Suprapubic skin (tissue), 3 donors: ENCODE measurements around the gene SDHB.

Experiments used
- CTCF ChIP-seq, 2 donors: fragments of 200-600 bp in 1 of 2; fragments of 450-650 bp in 1 of 2; sonication (generic) in 1 of 2; IDR thresholded peaks; one replicate each; pipeline ENCODE4 v1.5.1; 2016 to 2019; ENCODE audit warnings: antibody characterized with exemption in 2 of 2, mild to moderate bottlenecking in 1 of 2, moderate library complexity in 1 of 2
- EP300 ChIP-seq: sonication (generic); formaldehyde crosslinking; IDR thresholded peaks from one replicate; pipeline ENCODE4 v1.6.1; 2017; ENCODE audit warnings: antibody characterized with exemption

DNA sequence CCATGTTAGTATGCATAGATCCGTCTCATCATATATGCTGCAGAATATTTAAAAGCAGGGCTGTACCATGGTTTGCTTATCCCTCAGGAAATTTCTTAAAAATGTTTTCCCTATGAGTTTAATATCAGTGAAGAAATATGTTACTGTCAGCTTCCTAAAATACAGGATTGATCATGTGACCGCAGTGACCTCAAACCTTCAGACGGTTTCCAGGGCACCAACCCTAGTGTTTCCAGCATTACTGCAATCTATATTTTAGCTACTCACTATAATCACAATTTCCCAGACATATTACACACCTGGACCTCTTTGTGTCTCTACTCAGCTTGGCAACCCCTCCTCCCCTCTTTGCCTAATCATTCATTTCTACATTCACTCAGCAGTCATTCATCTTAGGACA, 7.7 kb upstream of the SDHB start:
- no peak for TF ChIP-seq CTCF (IDR thresholded peaks at IDR 0.05)
- TF ChIP-seq EP300, result no peak
